IMR-90 (cell line): ENCODE measurements around the gene FEM1B. TPM values are rescaled to one million over a fixed set of nuclear protein-coding genes. Genes with fewer than 3 reads are reported as not detected.

Source experiments
- ATAC-seq: fragments of 200-7000 bp; cut with Tn5 transposase; 2 replicates; pipeline ENCODE4 v1.9.1; 2020; ENCODE audit warnings: low read depth, mild to moderate bottlenecking, moderate library complexity
- BruUV-seq: library from RNA; stranded (reverse); fragments of 400-500 nt; replicated peaks from 2 replicates; lab custom pipeline; 2021; lab: Mats Ljungman, UMichigan
- CTCF ChIA-PET: fragments of 300-600 bp; formaldehyde crosslinking; extraction: SDS; loops from one replicate; lab custom pipeline; 2021; ENCODE audit warnings: antibody characterized with exemption; lab: Yijun Ruan, JAX
- POLR2A ChIA-PET: fragments of 300-600 bp; sonication (Branson Sonifier 250); formaldehyde crosslinking; loops from one replicate; lab custom pipeline; 2022; ENCODE audit warnings: antibody characterized with exemption; ENCODE audit not compliant: unreplicated experiment; lab: Charles Lee
- DNase-seq: peaks from one replicate; pipeline ENCODE4 v3.0.0; 2013
- H2AFZ ChIP-seq: replicated peaks from 2 replicates; pipeline ENCODE3; 2013; ENCODE audit warnings: low read length, mild to moderate bottlenecking; ENCODE audit not compliant: poor library complexity
- H2AK5ac ChIP-seq: 2 replicates; pipeline ENCODE4 v1.6.1; 2013; ENCODE audit warnings: low read depth, low read length, inconsistent platforms
- H2AK9ac ChIP-seq: replicated peaks from 2 replicates; pipeline ENCODE3; 2013; ENCODE audit warnings: mild to moderate bottlenecking, low read depth, low read length, moderate library complexity; ENCODE audit not compliant: poor library complexity
- H2BK120ac ChIP-seq: 2 replicates; pipeline ENCODE4 v1.6.1; 2013; ENCODE audit warnings: low read depth, low read length, inconsistent platforms
- H2BK15ac ChIP-seq: 3 replicates; pipeline ENCODE4 v1.6.1; 2013; ENCODE audit warnings: low read depth, low read length, inconsistent platforms
- H2BK20ac ChIP-seq: 2 replicates; pipeline ENCODE4 v1.6.1; 2013; ENCODE audit warnings: low read depth, mild to moderate bottlenecking, inconsistent platforms, low read length, moderate library complexity
- H2BK5ac ChIP-seq: 2 replicates; pipeline ENCODE4 v1.6.1; 2013; ENCODE audit warnings: mild to moderate bottlenecking, low read depth, low read length, inconsistent platforms; ENCODE audit not compliant: poor library complexity, severe bottlenecking
- H3K14ac ChIP-seq: replicated peaks from 2 replicates; pipeline ENCODE4 v1.6.1; 2013; ENCODE audit warnings: low read depth, low read length, inconsistent platforms
- H3K18ac ChIP-seq: 2 replicates; pipeline ENCODE4 v1.6.1; 2013; ENCODE audit warnings: low read depth, low read length, control low read depth
- H3K23ac ChIP-seq: 2 replicates; pipeline ENCODE4 v1.6.1; 2013; ENCODE audit warnings: low read depth, low read length, inconsistent platforms
- H3K27ac ChIP-seq: 2 replicates; pipeline ENCODE4 v1.5.1; 2013; ENCODE audit warnings: mild to moderate bottlenecking, control low read depth, low read length; ENCODE audit not compliant: insufficient read depth
- H3K27me3 ChIP-seq: 2 replicates; pipeline ENCODE4 v1.6.1; 2013; ENCODE audit warnings: low read length; ENCODE audit not compliant: control insufficient read depth, insufficient read depth
- H3K36me3 ChIP-seq: 2 replicates; pipeline ENCODE4 v1.6.1; 2013; ENCODE audit warnings: low read length, mixed read lengths; ENCODE audit not compliant: control insufficient read depth, insufficient read depth
- H3K4ac ChIP-seq: 2 replicates; pipeline ENCODE4 v1.6.1; 2013; ENCODE audit warnings: low read depth, low read length, inconsistent platforms
- H3K4me1 ChIP-seq: 2 replicates; pipeline ENCODE4 v1.6.1; 2013; ENCODE audit warnings: low read length, mixed read lengths; ENCODE audit not compliant: control insufficient read depth, insufficient read depth
- H3K4me2 ChIP-seq: 2 replicates; pipeline ENCODE4 v1.6.1; 2013; ENCODE audit warnings: low read depth, mild to moderate bottlenecking, control low read depth, low read length, moderate library complexity
- H3K4me3 ChIP-seq: 2 replicates; pipeline ENCODE4 v1.5.1; 2013; ENCODE audit warnings: low read depth, mild to moderate bottlenecking, control low read depth, low read length, moderate library complexity; ENCODE audit not compliant: insufficient read depth
- H3K56ac ChIP-seq: 2 replicates; pipeline ENCODE4 v1.6.1; 2013; ENCODE audit warnings: low read length, inconsistent platforms; ENCODE audit not compliant: insufficient read depth; ENCODE audit errors: extremely low read depth
- H3K79me1 ChIP-seq, 2 experiments: 2 replicates each; pipeline ENCODE4 v1.6.1; 2013; ENCODE audit warnings: low read length in 2 of 2, inconsistent platforms in 1 of 2, low read depth in 1 of 2
- H3K9ac ChIP-seq: 2 replicates; pipeline ENCODE4 v1.6.1; 2013; ENCODE audit warnings: low read depth, low read length, control low read depth
- H3K9me1 ChIP-seq: 2 replicates; pipeline ENCODE4 v1.6.1; 2013; ENCODE audit warnings: low read length, inconsistent platforms; ENCODE audit not compliant: insufficient read depth
- H3K9me3 ChIP-seq: 2 replicates; pipeline ENCODE4 v1.6.1; 2013; ENCODE audit warnings: low read length; ENCODE audit not compliant: control insufficient read depth, insufficient read depth
- H4K20me1 ChIP-seq: 2 replicates; pipeline ENCODE4 v1.6.1; 2013; ENCODE audit warnings: low read length, inconsistent platforms; ENCODE audit not compliant: insufficient read depth
- H4K5ac ChIP-seq: 2 replicates; pipeline ENCODE4 v1.6.1; 2013; ENCODE audit warnings: mild to moderate bottlenecking, low read depth, low read length, control low read depth
- H4K8ac ChIP-seq, 2 experiments: 2 replicates each; pipeline ENCODE4 v1.6.1; 2013; ENCODE audit warnings: low read depth in 2 of 2, low read length in 2 of 2, control low read depth in 1 of 2, inconsistent platforms in 1 of 2
- H4K91ac ChIP-seq: 2 replicates; pipeline ENCODE4 v1.6.1; 2013; ENCODE audit warnings: low read depth, low read length, inconsistent platforms; ENCODE audit not compliant: insufficient read depth
- BHLHE40 ChIP-seq: fragments of 150-350 bp; IDR thresholded peaks from 2 replicates; pipeline ENCODE4 v1.6.1; 2016; ENCODE audit warnings: mild to moderate bottlenecking, low read depth, low read length
- CEBPB ChIP-seq: IDR thresholded peaks from 2 replicates; pipeline ENCODE4 v1.6.1; 2012; ENCODE audit warnings: low read depth, low read length, improper control_type of control experiment
- CHD1 ChIP-seq: IDR thresholded peaks from 2 replicates; pipeline ENCODE4 v1.6.1; 2012; ENCODE audit warnings: low read depth, low read length, improper control_type of control experiment
- FOS ChIP-seq: fragments of 150-350 bp; IDR thresholded peaks from 2 replicates; pipeline ENCODE4 v1.6.1; 2016; ENCODE audit warnings: low read depth, low read length
- MAFK ChIP-seq: IDR thresholded peaks from 2 replicates; pipeline ENCODE4 v1.6.1; 2012; ENCODE audit warnings: low read depth, low read length, improper control_type of control experiment
- MAZ ChIP-seq: IDR thresholded peaks from 2 replicates; pipeline ENCODE4 v1.6.1; 2012; ENCODE audit warnings: low read depth, mild to moderate bottlenecking, low read length, improper control_type of control experiment, moderate library complexity, borderline replicate concordance
- MXI1 ChIP-seq: IDR thresholded peaks from 2 replicates; pipeline ENCODE4 v1.6.1; 2012; ENCODE audit warnings: low read depth, mild to moderate bottlenecking, low read length, moderate library complexity, borderline replicate concordance
- NFE2L2 ChIP-seq: fragments of 150-350 bp; IDR thresholded peaks from 2 replicates; pipeline ENCODE4 v1.6.1; 2016; ENCODE audit warnings: low read depth, mild to moderate bottlenecking, low read length
- POLR2A ChIP-seq: IDR thresholded peaks from 2 replicates; pipeline ENCODE4 v1.6.1; 2012; ENCODE audit warnings: mild to moderate bottlenecking, low read depth, low read length
- RAD21 ChIP-seq: IDR thresholded peaks from 2 replicates; pipeline ENCODE4 v1.6.1; 2012; ENCODE audit warnings: low read length, improper control_type of control experiment
- RCOR1 ChIP-seq: IDR thresholded peaks from 2 replicates; pipeline ENCODE4 v1.6.1; 2012; ENCODE audit warnings: mild to moderate bottlenecking, low read length, improper control_type of control experiment; ENCODE audit not compliant: insufficient replicate concordance
- RFX5 ChIP-seq: IDR thresholded peaks from 2 replicates; pipeline ENCODE4 v1.8.0; 2012; ENCODE audit warnings: low read depth, mild to moderate bottlenecking, low read length, moderate library complexity
- SMC3 ChIP-seq: fragments of 150-350 bp; IDR thresholded peaks from 2 replicates; pipeline ENCODE4 v1.6.1; 2016; ENCODE audit warnings: low read depth, mild to moderate bottlenecking, antibody characterized with exemption, low read length, moderate library complexity
- WGBS, 2 experiments: methylation state at CpG; one replicate each; pipeline versions ENCODE4 v1.1.5 to v1.1.7; 2013; ENCODE audit warnings: missing lambda C conversion rate in 2 of 2; ENCODE audit not compliant: insufficient read length in 1 of 2; ENCODE audit errors: extremely low coverage in 2 of 2; 5-methylcytosine and 5-hydroxymethylcytosine counted together
- dilution Hi-C: fragments of 300-500 bp; cut with HindIII; formaldehyde crosslinking; loops from one replicate; pipeline ENCODE4 v1.14.3; 2018; ENCODE audit warnings: low sequenced_read_pairs; ENCODE audit not compliant: unreplicated experiment
- in situ Hi-C: fragments of 300-500 bp; cut with MboI; formaldehyde crosslinking; loops from 3 replicates; pipeline ENCODE4 v1.14.3; 2019; ENCODE audit warnings: low sequenced_read_pairs, inconsistent platforms, mixed read lengths
- intact Hi-C: fragments of 100-400 bp; cut with micrococcal nuclease; formaldehyde crosslinking; loops from 2 replicates; pipeline ENCODE4 v1.10.0; 2022
- polyA plus RNA-seq, 3 experiments: library from polyadenylated mRNA; depleted of rRNA; stranded (reverse); fragments of >200 nt; gene quantifications; 2 replicates each; pipeline ENCODE4 v1.2.3, GENCODE V29; 2012; ENCODE audit warnings: low replicate concordance in 1 of 3
- total RNA-seq: library from RNA; depleted of rRNA; stranded (reverse); fragments of >200 nt; gene quantifications from 2 replicates; pipeline ENCODE4 v1.2.3, GENCODE V29; 2012
- TF ChIP-seq, protein P1 (sequence below): conservative IDR thresholded peaks from 2 replicates; pipeline ENCODE4 v1.5.1; 2012; ENCODE audit warnings: mild to moderate bottlenecking, low read depth, low read length, improper control_type of control experiment
- TF ChIP-seq, protein P2 (sequence below): fragments of 150-350 bp; IDR thresholded peaks from 2 replicates; pipeline ENCODE4 v1.6.1; 2017; ENCODE audit warnings: mild to moderate bottlenecking, antibody characterized with exemption, low read length, low read depth

Gene FEM1B
- total and polyA plus RNA-seq, 2 of the 4 experiments (the other 2 are of a cell fraction), result 16.9 to 51.4 TPM

DNA sequence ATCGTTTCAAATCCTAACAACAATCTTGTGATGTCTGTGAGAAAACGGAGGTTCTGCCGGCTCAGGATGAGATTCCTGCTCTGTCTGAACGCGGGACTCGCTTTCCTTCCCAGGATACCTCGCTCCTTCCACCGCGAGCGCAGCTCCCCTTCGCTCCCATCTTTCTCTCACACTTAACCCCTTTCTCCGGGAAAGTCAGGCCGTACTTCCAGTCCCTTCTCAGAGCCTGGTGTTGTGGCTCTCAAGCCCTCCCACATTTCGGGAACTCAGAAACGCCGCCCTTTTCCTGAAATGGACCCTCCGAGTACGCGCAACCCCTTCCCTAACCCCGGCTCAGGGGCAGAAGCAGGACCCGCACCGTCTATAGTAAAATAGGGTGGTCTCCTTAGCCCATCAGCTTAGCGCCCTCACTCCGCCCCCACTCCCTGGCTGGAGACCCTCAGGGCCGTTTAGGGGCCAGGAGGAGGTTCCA, 378 bp upstream of the FEM1B start:
- TF ChIP-seq, protein P1, sequence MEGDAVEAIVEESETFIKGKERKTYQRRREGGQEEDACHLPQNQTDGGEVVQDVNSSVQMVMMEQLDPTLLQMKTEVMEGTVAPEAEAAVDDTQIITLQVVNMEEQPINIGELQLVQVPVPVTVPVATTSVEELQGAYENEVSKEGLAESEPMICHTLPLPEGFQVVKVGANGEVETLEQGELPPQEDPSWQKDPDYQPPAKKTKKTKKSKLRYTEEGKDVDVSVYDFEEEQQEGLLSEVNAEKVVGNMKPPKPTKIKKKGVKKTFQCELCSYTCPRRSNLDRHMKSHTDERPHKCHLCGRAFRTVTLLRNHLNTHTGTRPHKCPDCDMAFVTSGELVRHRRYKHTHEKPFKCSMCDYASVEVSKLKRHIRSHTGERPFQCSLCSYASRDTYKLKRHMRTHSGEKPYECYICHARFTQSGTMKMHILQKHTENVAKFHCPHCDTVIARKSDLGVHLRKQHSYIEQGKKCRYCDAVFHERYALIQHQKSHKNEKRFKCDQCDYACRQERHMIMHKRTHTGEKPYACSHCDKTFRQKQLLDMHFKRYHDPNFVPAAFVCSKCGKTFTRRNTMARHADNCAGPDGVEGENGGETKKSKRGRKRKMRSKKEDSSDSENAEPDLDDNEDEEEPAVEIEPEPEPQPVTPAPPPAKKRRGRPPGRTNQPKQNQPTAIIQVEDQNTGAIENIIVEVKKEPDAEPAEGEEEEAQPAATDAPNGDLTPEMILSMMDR, result no peak
- TF ChIP-seq SMC3 (no peak), RCOR1 (no peak), NFE2L2 (no peak), BHLHE40 (no peak), MAZ (no peak), POLR2A (no peak), CHD1 (no peak), MXI1 (no peak), FOS (no peak), MAFK (no peak), CEBPB (no peak), RFX5 (no peak), RAD21 (no peak)
- TF ChIP-seq, protein P2, sequence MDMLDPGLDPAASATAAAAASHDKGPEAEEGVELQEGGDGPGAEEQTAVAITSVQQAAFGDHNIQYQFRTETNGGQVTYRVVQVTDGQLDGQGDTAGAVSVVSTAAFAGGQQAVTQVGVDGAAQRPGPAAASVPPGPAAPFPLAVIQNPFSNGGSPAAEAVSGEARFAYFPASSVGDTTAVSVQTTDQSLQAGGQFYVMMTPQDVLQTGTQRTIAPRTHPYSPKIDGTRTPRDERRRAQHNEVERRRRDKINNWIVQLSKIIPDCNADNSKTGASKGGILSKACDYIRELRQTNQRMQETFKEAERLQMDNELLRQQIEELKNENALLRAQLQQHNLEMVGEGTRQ, result no peak
- Histone ChIP-seq H3K27me3 (no peaks in the 10 kb centered on the region), H4K8ac (peak overlapping the region; percentile 97 to 99), H3K79me1 (peaks cover 17 to 60% of the 10 kb centered on the region in 2 experiments), H2BK15ac (peak overlapping the region; percentile 94), H3K14ac (peak overlapping the region; percentile 93), H3K23ac (peak overlapping the region; percentile 98), H2AFZ (peak overlapping the region; percentile 99), H3K9ac (peak overlapping the region; percentile 87), H4K5ac (peak overlapping the region; percentile 92), H3K36me3 (peaks cover 2% of the 10 kb centered on the region; the same call in 1 of the 2 replicates), H3K4me3 (peak overlapping the region; percentile 86), H3K56ac (peak overlapping the region; percentile 97), H2AK9ac (peak overlapping the region; percentile 88), H3K27ac (peak overlapping the region; percentile 98), H2BK5ac (peak overlapping the region; percentile 91), H3K4me2 (peak overlapping the region; percentile 88), H3K9me3 (no peaks in the 10 kb centered on the region), H2BK20ac (peak overlapping the region; percentile 85), H2AK5ac (peak overlapping the region; percentile 37; the same call in 1 of the 2 replicates), H3K4me1 (peaks cover 35% of the 10 kb centered on the region), H3K4ac (peak overlapping the region; percentile 96), H4K20me1 (peaks cover 43% of the 10 kb centered on the region), H3K18ac (peak overlapping the region; percentile 68), H3K9me1 (peaks cover 19% of the 10 kb centered on the region), H2BK120ac (peak overlapping the region; percentile 93), H4K91ac (peak overlapping the region; percentile 96)
- ATAC-seq, result peak; percentile 5
- dilution Hi-C loops (no loop called here), in situ Hi-C loops (no loop called here), intact Hi-C loops (no loop called here)
- CTCF ChIA-PET, result interaction anchor here (0.5 to 1.0 kb wide), 2 partner anchors 24 to 318 kb away, joined by 3 to 4 read pairs; no protein-coding TSS in a partner anchor
- DNase-seq, result peak; percentile 48
- no CpG with 5 or more reads among the region's 25 CpGs for WGBS, 2 experiments
- no TSS peak for BruUV-seq
- POLR2A ChIA-PET, result interaction anchor here (0.6 to 0.8 kb wide), 3 partner anchors 20 to 268 kb away, joined by 5 to 6 read pairs (median 5); no protein-coding TSS in a partner anchor
